Prostate gland (tissue), 2 donors: Measurements from ENCODE around the gene SLC13A5.

Experiments
- POLR2AphosphoS5 ChIP-seq: sonication (generic); formaldehyde crosslinking; IDR thresholded peaks from one replicate; pipeline ENCODE4 v1.6.1; 2017; ENCODE audit warnings: antibody characterized with exemption
- TF ChIP-seq, protein P1 (sequence below), 4 experiments: fragments of 200-600 bp in 2 of 4; fragments of 450-650 bp in 2 of 4; sonication (generic) in 2 of 4; IDR thresholded peaks; 1 replicate in 3 of 4; 2 replicates in 1 of 4; pipeline ENCODE4 v1.5.1; 2016 to 2019; ENCODE audit warnings: antibody characterized with exemption in 4 of 4, mild to moderate bottlenecking in 2 of 4, moderate library complexity in 2 of 4

GRCh38 chr17:6639586-6640535 lies 73.3 kb downstream of the SLC13A5 start:
- TF ChIP-seq, protein P1, sequence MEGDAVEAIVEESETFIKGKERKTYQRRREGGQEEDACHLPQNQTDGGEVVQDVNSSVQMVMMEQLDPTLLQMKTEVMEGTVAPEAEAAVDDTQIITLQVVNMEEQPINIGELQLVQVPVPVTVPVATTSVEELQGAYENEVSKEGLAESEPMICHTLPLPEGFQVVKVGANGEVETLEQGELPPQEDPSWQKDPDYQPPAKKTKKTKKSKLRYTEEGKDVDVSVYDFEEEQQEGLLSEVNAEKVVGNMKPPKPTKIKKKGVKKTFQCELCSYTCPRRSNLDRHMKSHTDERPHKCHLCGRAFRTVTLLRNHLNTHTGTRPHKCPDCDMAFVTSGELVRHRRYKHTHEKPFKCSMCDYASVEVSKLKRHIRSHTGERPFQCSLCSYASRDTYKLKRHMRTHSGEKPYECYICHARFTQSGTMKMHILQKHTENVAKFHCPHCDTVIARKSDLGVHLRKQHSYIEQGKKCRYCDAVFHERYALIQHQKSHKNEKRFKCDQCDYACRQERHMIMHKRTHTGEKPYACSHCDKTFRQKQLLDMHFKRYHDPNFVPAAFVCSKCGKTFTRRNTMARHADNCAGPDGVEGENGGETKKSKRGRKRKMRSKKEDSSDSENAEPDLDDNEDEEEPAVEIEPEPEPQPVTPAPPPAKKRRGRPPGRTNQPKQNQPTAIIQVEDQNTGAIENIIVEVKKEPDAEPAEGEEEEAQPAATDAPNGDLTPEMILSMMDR (IDR thresholded peaks at IDR 0.05), result no peak
- TF ChIP-seq POLR2AphosphoS5, result no peak
